Effector memory CD4-positive, alpha-beta T cell (primary cell): ENCODE results near the gene CEP43.

Experiments
- DNase-seq, 3 donors: peaks; one replicate each; pipeline ENCODE4 v3.0.0-alpha.2; 2020
- H3K27ac ChIP-seq: 2 replicates; pipeline ENCODE4 v1.7.0; 2013; ENCODE audit warnings: mild to moderate bottlenecking, low read length, moderate library complexity; ENCODE audit not compliant: insufficient read depth, poor library complexity, severe bottlenecking
- H3K27me3 ChIP-seq: replicated peaks from 2 replicates; pipeline ENCODE4 v1.7.0; 2013; ENCODE audit warnings: mild to moderate bottlenecking, low read length; ENCODE audit not compliant: insufficient read depth, control insufficient read depth, poor library complexity, severe bottlenecking
- H3K36me3 ChIP-seq: 2 replicates; pipeline ENCODE4 v1.7.0; 2013; ENCODE audit warnings: mild to moderate bottlenecking, low read length, moderate library complexity; ENCODE audit not compliant: control insufficient read depth, insufficient read depth
- H3K4me1 ChIP-seq: 2 replicates; pipeline ENCODE4 v1.7.0; 2013; ENCODE audit warnings: low read length, mild to moderate bottlenecking; ENCODE audit not compliant: control insufficient read depth, insufficient read depth, poor library complexity, severe bottlenecking
- H3K4me3 ChIP-seq: 2 replicates; pipeline ENCODE4 v1.7.0; 2013; ENCODE audit warnings: low read length, low read depth, mild to moderate bottlenecking; ENCODE audit not compliant: insufficient read depth, poor library complexity, severe bottlenecking
- H3K9me3 ChIP-seq: 2 replicates; pipeline ENCODE4 v1.7.0; 2013; ENCODE audit warnings: mild to moderate bottlenecking, low read length, moderate library complexity; ENCODE audit not compliant: control insufficient read depth

CEP43 gene

DNA sequence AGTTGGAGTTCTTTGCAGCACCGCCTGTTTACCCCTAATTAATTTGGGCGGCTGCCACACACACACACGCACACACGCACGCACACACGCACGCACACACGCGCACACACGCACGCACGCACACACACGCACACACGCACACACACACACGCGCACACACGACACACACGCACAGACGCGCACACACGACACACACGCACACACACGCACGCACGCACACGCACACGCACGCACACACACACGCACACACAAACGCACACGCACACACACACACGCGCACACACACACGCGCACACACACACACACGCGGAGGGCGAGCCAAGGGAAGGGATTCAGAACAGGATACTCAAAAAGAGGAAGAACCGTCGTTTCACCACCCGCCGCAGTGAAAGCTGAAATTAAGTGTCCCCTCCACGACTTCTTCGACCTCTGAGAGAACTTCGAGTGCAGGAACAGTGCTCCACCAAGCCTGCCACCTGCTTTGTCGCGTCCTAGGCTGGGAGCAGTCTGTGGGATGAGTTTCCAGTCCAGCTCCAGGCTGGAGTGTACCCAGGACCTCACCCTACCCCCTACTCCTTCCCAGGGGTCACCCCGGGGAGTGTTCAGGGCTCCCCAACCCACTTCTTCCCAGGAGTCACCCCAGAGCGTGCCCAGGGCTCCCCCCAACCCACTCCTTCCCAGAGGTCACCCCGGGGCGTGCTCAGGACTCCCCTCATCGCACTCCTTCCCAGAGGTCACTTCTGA, 43.9 kb upstream of the CEP43 start:
- no peaks in the 10 kb centered on the region for H3K27me3 ChIP-seq
- peak overlapping the region; percentile 82 for H3K27ac ChIP-seq
- peaks cover 74% of the 10 kb centered on the region for H3K4me1 ChIP-seq
- no peak for DNase-seq
- H3K4me3 ChIP-seq, result peak overlapping the region; percentile 96
- no peaks in the 10 kb centered on the region for H3K9me3 ChIP-seq
- peaks cover 5% of the 10 kb centered on the region for H3K36me3 ChIP-seq

DNA sequence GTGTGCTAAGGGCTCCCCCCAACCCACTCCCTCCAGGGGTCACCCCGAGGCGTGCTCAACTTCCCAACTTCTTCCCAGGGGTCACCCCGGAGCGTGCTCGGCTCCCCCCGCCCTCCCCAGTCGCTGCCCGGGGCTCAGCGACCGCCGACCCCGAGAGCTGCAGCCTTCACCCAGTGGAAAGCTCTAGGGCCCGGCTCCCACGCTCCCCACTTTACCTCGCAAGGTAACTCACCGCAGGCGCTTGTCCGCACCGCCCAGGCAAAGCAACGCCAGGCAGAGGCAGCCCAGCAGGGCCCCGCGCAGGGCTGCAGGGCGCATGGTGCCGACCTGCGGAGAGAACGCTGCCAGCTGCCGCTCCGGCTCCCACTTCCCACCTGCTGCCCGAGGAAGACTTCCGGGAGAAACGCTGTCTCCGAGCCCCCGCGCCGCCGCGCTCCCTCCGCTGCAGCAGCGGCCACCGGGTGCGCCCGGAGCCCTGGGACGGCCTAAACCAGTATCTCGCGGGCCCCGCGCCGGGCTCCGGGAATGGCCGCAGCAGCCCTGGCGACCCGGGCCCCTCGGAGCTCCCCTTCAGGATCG, 43.2 kb upstream of the CEP43 start:
- Histone ChIP-seq H3K9me3 (no peaks in the 10 kb centered on the region), H3K4me1 (peaks cover 71% of the 10 kb centered on the region), H3K36me3 (peaks cover 5% of the 10 kb centered on the region), H3K27me3 (no peaks in the 10 kb centered on the region), H3K4me3 (peak overlapping the region; percentile 96), H3K27ac (peak overlapping the region; percentile 82)
- DNase-seq, result no peak

- Histone ChIP-seq H3K9me3 (no peaks in the 10 kb centered on the region), H3K36me3 (peaks cover 5% of the 10 kb centered on the region), H3K4me3 (peak within 1 kb of the TSS; percentile 96), H3K27ac (peak within 1 kb of the TSS; percentile 82), H3K27me3 (no peaks in the 10 kb centered on the region), H3K4me1 (peaks cover 71% of the 10 kb centered on the region)
- peak; percentile 96 to 97 (median 96) for DNase-seq
Observed at GRCh38 chr6:166956444-166957086, 42.6 kb upstream of the CEP43 start, which contains the start of gene RNASET2. TSS of gene RNASET2 (minus strand) at chr6:166956550. CDS start at chr6:166956182, 368 bp downstream.

GRCh38 chr6:166957087-166957804, 42.0 kb upstream of the CEP43 start:
- DNase-seq, result peak in 2 of 3 donors; percentile 29 to 44
- peaks cover 64% of the 10 kb centered on the region for H3K4me1 ChIP-seq
- H3K4me3 ChIP-seq, result peak overlapping the region; percentile 96
- H3K9me3 ChIP-seq, result no peaks in the 10 kb centered on the region
- H3K27ac ChIP-seq, result peak overlapping the region; percentile 82
- no peaks in the 10 kb centered on the region for H3K36me3 ChIP-seq
- no peaks in the 10 kb centered on the region for H3K27me3 ChIP-seq

GRCh38 chr6:166957805-166958076, 41.5 kb upstream of the CEP43 start:
- DNase-seq, result no peak
- Histone ChIP-seq H3K4me3 (peak overlapping the region; percentile 96), H3K4me1 (peaks cover 59% of the 10 kb centered on the region), H3K9me3 (no peaks in the 10 kb centered on the region), H3K36me3 (no peaks in the 10 kb centered on the region), H3K27me3 (no peaks in the 10 kb centered on the region), H3K27ac (peak overlapping the region; percentile 82)

GRCh38 chr6:166958926-166959861, 40.0 kb upstream of the CEP43 start:
- Histone ChIP-seq H3K27ac (peak overlapping the region; percentile 81), H3K9me3 (no peaks in the 10 kb centered on the region), H3K4me1 (peaks cover 45% of the 10 kb centered on the region), H3K27me3 (no peaks in the 10 kb centered on the region), H3K36me3 (no peaks in the 10 kb centered on the region), H3K4me3 (peak overlapping the region; percentile 40)
- DNase-seq, result peak in 2 of 3 donors; percentile 48 to 50

DNA sequence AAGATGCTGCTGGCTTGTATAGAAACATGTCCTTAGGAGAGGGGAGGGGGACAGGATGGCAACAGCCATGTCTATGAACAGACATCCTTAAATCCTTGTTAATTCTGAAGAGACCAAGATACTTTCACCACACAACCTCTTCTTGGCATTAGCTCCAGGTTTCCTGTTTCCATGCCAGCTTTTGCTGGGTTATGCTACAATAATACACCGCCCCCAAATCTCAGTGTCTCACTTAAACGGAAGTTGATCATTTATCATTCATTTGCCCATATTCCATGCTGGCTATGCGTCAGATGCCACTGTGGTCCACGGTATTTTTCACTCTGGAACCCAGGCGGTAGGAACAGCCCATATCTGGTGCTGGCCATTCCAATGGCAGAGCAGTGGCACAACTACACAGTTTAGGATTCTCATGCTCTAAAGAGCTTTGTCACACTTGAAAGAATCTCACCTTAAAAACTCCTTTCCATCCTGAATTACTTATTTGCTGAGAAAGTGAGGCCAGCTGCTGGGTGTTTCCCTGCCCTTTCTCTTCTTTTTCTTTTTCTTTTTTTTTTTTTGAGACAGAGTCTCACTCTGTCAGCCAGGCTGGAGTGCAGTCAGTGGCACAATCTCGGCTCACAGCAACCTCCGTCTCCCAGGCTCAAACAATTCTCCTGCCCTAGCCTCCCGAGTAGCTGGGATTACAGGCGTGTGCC, 39.1 kb upstream of the CEP43 start:
- DNase-seq, result no peak
- H3K27ac ChIP-seq, result peak overlapping the region; percentile 81

DNA sequence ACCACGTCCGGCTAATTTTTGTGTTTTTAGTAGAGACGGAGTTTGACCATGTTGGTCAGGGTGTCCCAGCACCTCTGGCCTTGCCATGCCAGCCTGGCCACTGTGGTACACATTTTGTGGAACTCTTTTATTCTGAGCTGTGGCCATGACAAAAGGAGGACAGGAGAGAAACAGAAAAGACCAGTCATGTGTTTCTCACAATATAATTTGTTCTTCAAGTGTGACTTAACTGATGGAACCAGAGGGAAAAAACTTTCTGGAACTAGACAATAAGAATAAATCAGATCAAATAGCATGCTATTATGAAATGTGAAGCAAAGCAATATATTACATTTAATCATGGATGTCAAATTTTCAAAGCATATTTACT, 38.6 kb upstream of the CEP43 start:
- no peak for DNase-seq
- no peaks in the 10 kb centered on the region for H3K27me3 ChIP-seq
- H3K4me3 ChIP-seq, result no peak overlapping the region
- H3K9me3 ChIP-seq, result no peaks in the 10 kb centered on the region
- H3K36me3 ChIP-seq, result no peaks in the 10 kb centered on the region
- peaks cover 36% of the 10 kb centered on the region for H3K4me1 ChIP-seq
- no peak overlapping the region for H3K27ac ChIP-seq

More for the DNA sequence above, 39.1 kb upstream of the CEP43 start:
- H3K4me3 ChIP-seq, result no peak overlapping the region
- no peaks in the 10 kb centered on the region for H3K36me3 ChIP-seq
- H3K4me1 ChIP-seq, result peaks cover 41% of the 10 kb centered on the region
- no peaks in the 10 kb centered on the region for H3K27me3 ChIP-seq
- no peaks in the 10 kb centered on the region for H3K9me3 ChIP-seq

DNA sequence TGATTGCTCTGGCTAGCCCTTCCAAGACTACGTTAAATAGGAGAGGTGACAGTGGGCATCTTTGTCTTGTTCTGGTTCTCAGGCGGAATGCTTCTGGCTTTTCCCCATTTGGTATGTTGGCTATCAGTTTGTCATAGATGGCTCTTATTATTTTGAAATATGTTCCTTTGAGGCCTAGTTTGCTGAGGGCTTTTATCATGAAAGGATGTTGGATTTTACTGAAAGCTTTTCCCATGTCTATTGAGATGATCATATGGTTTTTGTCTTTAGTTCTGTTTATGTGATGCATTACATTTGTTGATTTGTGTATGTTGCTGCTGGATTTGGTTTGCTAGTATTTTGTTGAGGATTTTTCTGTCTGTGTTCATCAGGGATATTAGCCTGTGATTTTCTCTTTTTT, 32.9 kb upstream of the CEP43 start:
- Histone ChIP-seq H3K4me3 (no peak overlapping the region), H3K9me3 (no peaks in the 10 kb centered on the region), H3K27ac (no peak overlapping the region), H3K27me3 (no peaks in the 10 kb centered on the region), H3K4me1 (peaks cover 20% of the 10 kb centered on the region), H3K36me3 (no peaks in the 10 kb centered on the region)
- DNase-seq, result no peak
